Mesenchymal stem cell (in vitro differentiated cells and primary cell): ENCODE data around the gene HDAC4.
A peak's percentile ranks its signal among the peaks of the same experiment; 100 is the strongest.

Experiments used
- DNase-seq: peaks from one replicate; pipeline ENCODE4 v3.0.0-alpha.2; 2013
- H2AFZ ChIP-seq: one replicate; pipeline ENCODE4 v1.6.1; 2013; ENCODE audit warnings: low read depth, mild to moderate bottlenecking, control low read depth, inconsistent platforms, low read length, moderate library complexity
- H2AK5ac ChIP-seq: 2 replicates; pipeline ENCODE4 v1.6.1; 2013; ENCODE audit warnings: low read length, moderate library complexity, mild to moderate bottlenecking, inconsistent platforms; ENCODE audit not compliant: severe bottlenecking
- H2BK120ac ChIP-seq: one replicate; pipeline ENCODE4 v1.6.1; 2013; ENCODE audit warnings: low read depth, mild to moderate bottlenecking, inconsistent platforms, low read length, moderate library complexity
- H2BK12ac ChIP-seq, 2 experiments: one replicate each; pipeline ENCODE4 v1.6.1; 2013; ENCODE audit warnings: inconsistent platforms in 2 of 2, low read length in 2 of 2, mild to moderate bottlenecking in 2 of 2, moderate library complexity in 2 of 2, control low read depth in 1 of 2
- H2BK15ac ChIP-seq: one replicate; pipeline ENCODE4 v1.6.1; 2013; ENCODE audit warnings: mild to moderate bottlenecking, low read depth, inconsistent platforms; ENCODE audit not compliant: poor library complexity, severe bottlenecking
- H2BK5ac ChIP-seq: 2 replicates; pipeline ENCODE4 v1.6.1; 2013; ENCODE audit warnings: low read depth, mild to moderate bottlenecking, low read length, control low read depth, inconsistent platforms; ENCODE audit not compliant: poor library complexity, severe bottlenecking
- H3K14ac ChIP-seq, 2 experiments: one replicate each; pipeline ENCODE4 v1.6.1; 2013; ENCODE audit warnings: inconsistent platforms in 2 of 2, low read length in 2 of 2, control low read depth in 1 of 2, mild to moderate bottlenecking in 1 of 2, moderate library complexity in 1 of 2
- H3K18ac ChIP-seq, 2 experiments: one replicate each; pipeline ENCODE4 v1.6.1; 2013; ENCODE audit warnings: inconsistent platforms in 2 of 2, low read length in 2 of 2, control low read depth in 1 of 2, low read depth in 1 of 2, mild to moderate bottlenecking in 1 of 2
- H3K23ac ChIP-seq, 2 experiments: one replicate each; pipeline ENCODE4 v1.6.1; 2013; ENCODE audit warnings: inconsistent platforms in 2 of 2, low read length in 2 of 2, mild to moderate bottlenecking in 2 of 2, moderate library complexity in 2 of 2, control low read depth in 1 of 2
- H3K27ac ChIP-seq: 2 replicates; pipeline ENCODE4 v1.5.1; 2013; ENCODE audit warnings: mild to moderate bottlenecking, moderate library complexity, low read length, control low read depth, inconsistent platforms; ENCODE audit not compliant: poor library complexity, severe bottlenecking
- H3K27me3 ChIP-seq, 2 experiments: 2 replicates each; pipeline versions ENCODE4 v1.6.1 to v1.7.0; 2013; ENCODE audit warnings: low read length in 2 of 2, mild to moderate bottlenecking in 2 of 2, moderate library complexity in 2 of 2, control low read depth in 1 of 2, inconsistent platforms in 1 of 2; ENCODE audit not compliant: control insufficient read depth in 1 of 2, insufficient read depth in 1 of 2
- H3K36me3 ChIP-seq, 2 experiments: 2 replicates each; pipeline versions ENCODE4 v1.6.1 to v1.7.0; 2013; ENCODE audit warnings: low read length in 2 of 2, control low read depth in 1 of 2, inconsistent platforms in 1 of 2, low read depth in 1 of 2, mild to moderate bottlenecking in 1 of 2; ENCODE audit not compliant: insufficient read depth in 2 of 2, control insufficient read depth in 1 of 2
- H3K4ac ChIP-seq, 2 experiments: one replicate each; pipeline ENCODE4 v1.6.1; 2013; ENCODE audit warnings: inconsistent platforms in 2 of 2, low read length in 2 of 2, mild to moderate bottlenecking in 2 of 2, moderate library complexity in 2 of 2, control low read depth in 1 of 2, low read depth in 1 of 2
- H3K4me1 ChIP-seq: 2 replicates; pipeline ENCODE4 v1.6.1; 2013; ENCODE audit warnings: low read depth, low read length, control low read depth; ENCODE audit not compliant: control insufficient read depth, insufficient read depth
- H3K4me2 ChIP-seq: 2 replicates; pipeline ENCODE4 v1.6.1; 2013; ENCODE audit warnings: low read length, mild to moderate bottlenecking, inconsistent platforms; ENCODE audit not compliant: poor library complexity, severe bottlenecking
- H3K4me3 ChIP-seq, 2 experiments: 2 replicates each; pipeline versions ENCODE4 v1.5.1 to v1.7.0; 2013; ENCODE audit warnings: low read length in 2 of 2, mild to moderate bottlenecking in 2 of 2, control low read depth in 1 of 2, low read depth in 1 of 2; ENCODE audit not compliant: insufficient read depth in 1 of 2
- H3K79me1 ChIP-seq: replicated peaks from 2 replicates; pipeline ENCODE4 v1.6.1; 2013; ENCODE audit warnings: mild to moderate bottlenecking, control low read depth, low read length, inconsistent platforms; ENCODE audit not compliant: poor library complexity, severe bottlenecking
- H3K9ac ChIP-seq: 2 replicates; pipeline ENCODE4 v1.7.0; 2013; ENCODE audit warnings: mild to moderate bottlenecking, low read length, moderate library complexity
- H3K9me3 ChIP-seq: 2 replicates; pipeline ENCODE4 v1.7.0; 2013; ENCODE audit warnings: mild to moderate bottlenecking, low read length; ENCODE audit not compliant: control insufficient read depth
- H4K8ac ChIP-seq: one replicate; pipeline ENCODE4 v1.6.1; 2013; ENCODE audit warnings: inconsistent platforms, mild to moderate bottlenecking, low read length, moderate library complexity
- H4K91ac ChIP-seq: one replicate; pipeline ENCODE4 v1.6.1; 2013; ENCODE audit warnings: mild to moderate bottlenecking, low read length, inconsistent platforms
- WGBS: methylation state at CpG from one replicate; pipeline ENCODE4 v1.1.7; 2013; ENCODE audit warnings: mixed read lengths; 5-methylcytosine and 5-hydroxymethylcytosine counted together

HDAC4 gene

GRCh38 chr2:239299218-239299939, 101.4 kb downstream of the HDAC4 start:
- no peak overlapping the region for H3K4me3 ChIP-seq
- no peak overlapping the region for H3K4ac ChIP-seq
- no peak overlapping the region for H4K91ac ChIP-seq
- 97% methylated on average over 19 of the region's 19 CpGs for WGBS
- H2BK12ac ChIP-seq: no peak overlapping the region
- H3K4me2 ChIP-seq: peak overlapping the region; percentile 57
- no peak overlapping the region for H3K23ac ChIP-seq
- H3K27me3 ChIP-seq: no peaks in the 10 kb centered on the region
- peak overlapping the region in 1 of 2 experiments; percentile 11 for H3K18ac ChIP-seq
- DNase-seq: no peak
- H3K14ac ChIP-seq: peak overlapping the region in 1 of 2 experiments; percentile 57
- H3K9ac ChIP-seq: no peak overlapping the region
- peaks cover 0 to 10% of the 10 kb centered on the region in 2 experiments for H3K36me3 ChIP-seq
- H3K4me1 ChIP-seq: peaks cover 51% of the 10 kb centered on the region
- H3K27ac ChIP-seq: peak overlapping the region; percentile 14
- H3K79me1 ChIP-seq: peaks cover 39% of the 10 kb centered on the region
- peak overlapping the region; percentile 53 for H4K8ac ChIP-seq
- H2AFZ ChIP-seq: no peak overlapping the region
- no peaks in the 10 kb centered on the region for H3K9me3 ChIP-seq
- peak overlapping the region; percentile 47 for H2AK5ac ChIP-seq
- H2BK15ac ChIP-seq: no peak overlapping the region
- no peak overlapping the region for H2BK5ac ChIP-seq
- no peak overlapping the region for H2BK120ac ChIP-seq

- H3K27me3 ChIP-seq: no peaks in the 10 kb centered on the region
- H2BK120ac ChIP-seq: no peak overlapping the region
- WGBS: 90% methylated on average over 14 of the region's 14 CpGs
- H3K4me2 ChIP-seq: no peak overlapping the region
- H3K4ac ChIP-seq: no peak overlapping the region
- H3K23ac ChIP-seq: no peak overlapping the region
- no peak overlapping the region for H2BK12ac ChIP-seq
- H4K91ac ChIP-seq: no peak overlapping the region
- no peak overlapping the region for H2BK5ac ChIP-seq
- peak overlapping the region; percentile 37 for H3K9ac ChIP-seq
- H3K14ac ChIP-seq: peak overlapping the region in 1 of 2 experiments; percentile 29
- H3K18ac ChIP-seq: peak overlapping the region in 1 of 2 experiments; percentile 5
- H3K27ac ChIP-seq: no peak overlapping the region
- H3K9me3 ChIP-seq: no peaks in the 10 kb centered on the region
- H2AFZ ChIP-seq: no peak overlapping the region
- peaks cover 52% of the 10 kb centered on the region for H3K4me1 ChIP-seq
- H3K79me1 ChIP-seq: peaks cover 40% of the 10 kb centered on the region
- H3K4me3 ChIP-seq: no peak overlapping the region
- H2AK5ac ChIP-seq: no peak overlapping the region
- H2BK15ac ChIP-seq: no peak overlapping the region
- DNase-seq: no peak
- H4K8ac ChIP-seq: peak overlapping the region; percentile 15
- H3K36me3 ChIP-seq: peaks cover 0 to 10% of the 10 kb centered on the region in 2 experiments
Observed at GRCh38 chr2:239298116-239298804, 102.6 kb downstream of the HDAC4 start.

DNA sequence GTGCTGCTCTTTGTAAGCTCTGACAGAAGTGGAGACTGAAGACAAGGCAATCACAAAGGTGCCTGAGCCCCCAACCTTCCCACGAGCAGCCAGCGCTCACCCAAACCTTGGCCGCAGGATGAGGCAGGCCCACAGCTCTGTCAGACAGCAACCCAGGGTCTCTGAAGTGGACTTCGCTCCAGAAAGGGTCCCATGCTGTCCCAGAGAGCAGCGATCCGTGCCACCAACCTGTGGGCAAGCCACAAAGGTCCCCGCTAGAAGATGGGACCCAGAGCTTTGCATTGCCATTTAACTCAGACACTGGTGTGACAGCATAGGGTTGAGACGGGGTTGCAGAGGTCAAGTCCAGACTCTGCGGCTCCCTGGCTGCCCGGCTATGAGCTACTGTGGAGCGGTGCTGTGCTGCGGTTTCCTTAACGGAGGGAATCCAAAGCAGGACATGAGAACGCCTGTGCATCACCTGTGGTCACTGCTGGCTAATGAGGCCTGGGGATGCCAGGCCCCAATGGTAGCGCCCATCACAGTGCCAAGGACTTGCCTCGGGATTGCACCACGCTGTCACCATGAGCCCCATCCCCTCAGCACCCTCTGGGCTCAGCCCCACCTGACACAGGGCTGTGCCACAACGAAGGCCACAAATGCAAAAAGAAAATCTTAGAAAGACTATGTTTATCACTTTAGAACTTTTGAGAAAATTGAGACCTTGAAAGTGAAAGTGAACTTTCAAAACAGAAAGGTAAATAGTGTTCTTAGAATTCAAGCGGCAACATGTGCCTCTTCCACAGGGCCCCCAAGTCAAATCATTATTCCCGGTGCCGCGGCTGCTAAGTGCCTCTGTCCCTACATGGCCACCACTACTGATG, 103.4 kb downstream of the HDAC4 start:
- Histone ChIP-seq H3K9ac (peak overlapping the region; percentile 37), H2BK120ac (no peak overlapping the region), H3K4ac (no peak overlapping the region), H3K79me1 (peaks cover 37% of the 10 kb centered on the region), H3K4me2 (no peak overlapping the region), H2BK5ac (no peak overlapping the region), H4K91ac (no peak overlapping the region), H3K4me1 (peaks cover 50% of the 10 kb centered on the region), H2AFZ (no peak overlapping the region), H3K18ac (no peak overlapping the region), H2AK5ac (no peak overlapping the region), H3K14ac (no peak overlapping the region), H3K23ac (no peak overlapping the region), H3K27me3 (no peaks in the 10 kb centered on the region), H3K27ac (no peak overlapping the region), H3K4me3 (peak overlapping the region in 1 of 2 experiments; percentile 21), H3K36me3 (peaks cover 0 to 3% of the 10 kb centered on the region in 2 experiments), H3K9me3 (no peaks in the 10 kb centered on the region), H2BK12ac (no peak overlapping the region), H2BK15ac (no peak overlapping the region), H4K8ac (peak overlapping the region; percentile 21)
- 90% methylated on average over 20 of the region's 22 CpGs for WGBS
- no peak for DNase-seq
